KOPT-K1 (cell line): ENCODE results near the gene KCNE2.
"Not testable (repeated sequence)": the region's sequence is repeated elsewhere in the genome, so short reads cannot be mapped to it uniquely, and the experiment has no call there.

Experiments used
- H3K27ac ChIP-seq: fragments of 200-600 bp; sonication (generic); 2 replicates; pipeline ENCODE4 v1.5.1; 2016; ENCODE audit warnings: antibody characterized with exemption, mild to moderate bottlenecking, low read depth, low read length; ENCODE audit not compliant: poor library complexity, severe bottlenecking
- H3K36me3 ChIP-seq: fragments of 200-600 bp; sonication (generic); 2 replicates; pipeline ENCODE4 v1.5.1; 2017; ENCODE audit warnings: antibody characterized with exemption, mild to moderate bottlenecking, low read length, moderate library complexity; ENCODE audit not compliant: insufficient read depth
- H3K9me3 ChIP-seq: fragments of 200-600 bp; sonication (generic); 2 replicates; pipeline ENCODE4 v1.5.1; 2017; ENCODE audit warnings: antibody characterized with exemption, low read length, mild to moderate bottlenecking; ENCODE audit not compliant: insufficient read depth, poor library complexity, severe bottlenecking

The KCNE2 gene

GRCh38 chr21:34417448-34418077, 53.8 kb downstream of the KCNE2 start:
- not testable (repeated sequence) for H3K27ac ChIP-seq, H3K36me3 ChIP-seq, H3K9me3 ChIP-seq
